ENCODE results near the gene SASH1. TPM values are rescaled to one million over a fixed set of nuclear protein-coding genes. Genes with fewer than 3 reads are reported as not detected.

The SASH1 gene
- total RNA-seq, 1 donor from 2014 or later = 86.4 TPM

DNA sequence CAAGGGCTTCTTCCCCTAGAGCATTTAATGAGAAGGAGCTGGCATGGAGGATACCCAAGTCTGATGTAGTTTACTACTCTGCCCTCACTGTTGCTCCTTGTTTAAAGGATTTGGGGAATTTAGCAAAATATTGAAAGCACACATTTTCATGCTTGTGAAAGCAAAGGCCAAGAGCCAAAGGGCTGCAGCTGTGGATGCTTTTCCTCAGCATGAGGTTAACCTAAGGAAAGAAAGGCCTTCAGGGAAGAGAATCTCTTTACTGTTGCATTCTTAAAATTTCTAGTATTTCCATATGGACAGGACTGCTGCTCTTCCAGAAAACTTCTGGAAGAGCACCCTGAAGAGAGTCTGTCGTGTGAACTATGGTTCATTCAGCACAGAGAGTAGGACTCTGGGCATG lies 45.9 kb upstream of the SASH1 start:
- Histone ChIP-seq H3K4me1 (peaks cover 9% of the 10 kb centered on the region), H3K27me3 (no peaks in the 10 kb centered on the region), H3K4me3 (no peak overlapping the region), H3K36me3 (no peaks in the 10 kb centered on the region), H3K9me3 (no peaks in the 10 kb centered on the region), H3K27ac (no peak overlapping the region)
- intact Hi-C loops (cut with DNase I) = no loop called here
- DNase-seq (ENCODE audit: extremely low spot score in 2 of 2) = no peak
- TF ChIP-seq POLR2A (IDR thresholded peaks at IDR 0.05) (no peak), POLR2AphosphoS5 (IDR thresholded peaks at IDR 0.05; ENCODE audit: insufficient read depth in 1 of 2, low read depth in 1 of 2) (no peak)
- TF ChIP-seq, protein P1, sequence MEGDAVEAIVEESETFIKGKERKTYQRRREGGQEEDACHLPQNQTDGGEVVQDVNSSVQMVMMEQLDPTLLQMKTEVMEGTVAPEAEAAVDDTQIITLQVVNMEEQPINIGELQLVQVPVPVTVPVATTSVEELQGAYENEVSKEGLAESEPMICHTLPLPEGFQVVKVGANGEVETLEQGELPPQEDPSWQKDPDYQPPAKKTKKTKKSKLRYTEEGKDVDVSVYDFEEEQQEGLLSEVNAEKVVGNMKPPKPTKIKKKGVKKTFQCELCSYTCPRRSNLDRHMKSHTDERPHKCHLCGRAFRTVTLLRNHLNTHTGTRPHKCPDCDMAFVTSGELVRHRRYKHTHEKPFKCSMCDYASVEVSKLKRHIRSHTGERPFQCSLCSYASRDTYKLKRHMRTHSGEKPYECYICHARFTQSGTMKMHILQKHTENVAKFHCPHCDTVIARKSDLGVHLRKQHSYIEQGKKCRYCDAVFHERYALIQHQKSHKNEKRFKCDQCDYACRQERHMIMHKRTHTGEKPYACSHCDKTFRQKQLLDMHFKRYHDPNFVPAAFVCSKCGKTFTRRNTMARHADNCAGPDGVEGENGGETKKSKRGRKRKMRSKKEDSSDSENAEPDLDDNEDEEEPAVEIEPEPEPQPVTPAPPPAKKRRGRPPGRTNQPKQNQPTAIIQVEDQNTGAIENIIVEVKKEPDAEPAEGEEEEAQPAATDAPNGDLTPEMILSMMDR (IDR thresholded peaks at IDR 0.05) = no peak

DNA sequence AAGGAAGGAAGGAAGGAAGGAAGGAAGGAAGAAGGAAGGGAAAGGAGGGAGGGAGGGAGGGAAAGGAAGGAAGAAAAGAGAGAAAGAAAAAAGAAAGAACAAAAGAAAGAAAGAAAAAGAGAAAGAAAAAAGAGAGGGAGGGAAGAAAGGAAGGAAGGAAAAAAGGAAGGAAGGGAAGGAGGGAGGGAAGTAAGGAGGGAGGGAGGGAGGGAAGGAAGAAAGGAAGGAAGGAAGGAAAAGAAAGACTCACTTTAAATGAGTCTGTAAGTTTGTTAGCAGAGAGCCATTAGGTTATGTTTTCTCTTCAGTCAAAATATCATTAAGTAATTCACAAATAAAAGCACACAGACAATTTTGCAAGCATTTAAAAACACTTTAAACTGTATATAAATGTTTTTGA lies 44.0 kb upstream of the SASH1 start:
- intact Hi-C loops (cut with DNase I) = no loop called here
- no peaks in the 10 kb centered on the region for H3K9me3 ChIP-seq
- TF ChIP-seq POLR2A (IDR thresholded peaks at IDR 0.05) = no peak
- H3K27me3 ChIP-seq = no peaks in the 10 kb centered on the region
- H3K36me3 ChIP-seq = no peaks in the 10 kb centered on the region
- H3K27ac ChIP-seq = no peak overlapping the region
- DNase-seq (ENCODE audit: extremely low spot score in 2 of 2) = no peak
- H3K4me1 ChIP-seq = no peaks in the 10 kb centered on the region
- H3K4me3 ChIP-seq = no peak overlapping the region

DNA sequence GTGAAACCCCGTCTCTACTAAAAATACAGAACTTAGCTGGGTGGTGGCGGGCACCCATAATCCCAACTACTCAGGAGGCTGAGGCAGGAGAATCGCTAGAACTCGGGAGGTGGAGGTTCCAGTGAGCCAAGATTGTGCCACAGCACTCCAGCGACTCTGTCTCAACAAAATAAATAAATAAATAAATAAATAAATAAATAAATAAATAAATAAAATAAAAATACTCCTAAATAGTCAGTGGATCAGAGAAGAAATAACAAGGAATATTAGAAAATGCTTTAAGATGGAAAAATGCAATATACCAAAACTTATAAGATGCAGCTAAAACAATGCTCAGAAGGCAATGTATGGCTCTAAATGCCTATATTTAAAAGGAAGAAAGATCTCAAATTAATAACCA lies 39.0 kb upstream of the SASH1 start:
- no peaks in the 10 kb centered on the region for H3K9me3 ChIP-seq
- H3K4me3 ChIP-seq = no peak overlapping the region
- no peaks in the 10 kb centered on the region for H3K4me1 ChIP-seq
- no peaks in the 10 kb centered on the region for H3K36me3 ChIP-seq
- no peak overlapping the region for H3K27ac ChIP-seq
- intact Hi-C loops (cut with DNase I) = no loop called here
- no peak for TF ChIP-seq POLR2AphosphoS5 (IDR thresholded peaks at IDR 0.05; ENCODE audit: insufficient read depth in 1 of 2, low read depth in 1 of 2)
- no peak for TF ChIP-seq POLR2A (IDR thresholded peaks at IDR 0.05)
- TF ChIP-seq, protein P1 (IDR thresholded peaks at IDR 0.05) = no peak
- no peaks in the 10 kb centered on the region for H3K27me3 ChIP-seq
- DNase-seq (ENCODE audit: extremely low spot score in 2 of 2) = no peak

DNA sequence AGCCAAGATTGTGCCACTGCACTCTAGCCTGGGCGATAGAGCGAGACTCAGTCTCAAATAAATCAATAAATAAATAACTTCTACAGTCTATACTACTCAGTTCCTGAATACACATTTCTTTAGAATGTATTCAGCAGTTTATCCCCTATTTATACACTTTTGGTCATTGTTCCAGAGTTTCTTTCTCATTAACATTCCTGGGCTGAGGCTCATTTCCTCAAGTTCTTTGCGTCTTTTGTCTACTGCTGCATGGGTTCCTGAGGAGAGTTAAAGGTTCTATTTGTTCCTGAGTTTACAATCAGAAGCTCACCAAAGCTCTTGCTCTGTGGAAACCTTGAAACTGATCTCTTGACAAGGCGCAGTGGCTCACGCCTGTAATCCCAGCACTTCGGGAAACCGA lies 37.7 kb upstream of the SASH1 start:
- no peaks in the 10 kb centered on the region for H3K36me3 ChIP-seq
- intact Hi-C loops (cut with DNase I) = no loop called here
- no peak for TF ChIP-seq POLR2A (IDR thresholded peaks at IDR 0.05)
- TF ChIP-seq POLR2AphosphoS5 (IDR thresholded peaks at IDR 0.05; ENCODE audit: insufficient read depth in 1 of 2, low read depth in 1 of 2) = no peak
- TF ChIP-seq, protein P1 (IDR thresholded peaks at IDR 0.05) = no peak
- H3K4me1 ChIP-seq = peaks cover 10% of the 10 kb centered on the region
- H3K27ac ChIP-seq = no peak overlapping the region
- no peak overlapping the region for H3K4me3 ChIP-seq
- no peaks in the 10 kb centered on the region for H3K27me3 ChIP-seq
- DNase-seq (ENCODE audit: extremely low spot score in 2 of 2) = no peak
- H3K9me3 ChIP-seq = no peaks in the 10 kb centered on the region

DNA sequence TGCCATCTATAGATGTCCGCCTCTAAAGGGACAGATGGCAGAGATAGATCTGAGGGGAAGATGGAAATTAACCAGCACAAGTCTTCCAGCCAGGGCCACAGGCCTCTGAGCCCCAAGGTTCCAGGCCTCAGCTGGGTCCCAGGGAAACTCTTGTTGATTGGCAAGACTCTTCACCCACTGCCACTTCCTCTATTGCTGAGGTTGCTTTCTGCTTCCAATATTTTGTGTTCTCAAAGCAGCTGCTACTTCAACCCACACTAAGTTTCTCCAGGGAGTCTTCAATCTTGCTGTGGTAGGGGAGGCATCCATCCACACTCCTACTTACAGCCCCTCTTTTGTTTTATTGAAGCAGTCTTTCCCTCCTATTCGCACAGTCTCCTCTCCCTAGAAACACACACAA lies 36.4 kb upstream of the SASH1 start:
- Histone ChIP-seq H3K4me3 (no peak overlapping the region), H3K9me3 (no peaks in the 10 kb centered on the region), H3K36me3 (no peaks in the 10 kb centered on the region), H3K4me1 (peaks cover 10% of the 10 kb centered on the region), H3K27ac (no peak overlapping the region), H3K27me3 (no peaks in the 10 kb centered on the region)
- intact Hi-C loops (cut with DNase I) = no loop called here
- DNase-seq (ENCODE audit: extremely low spot score in 2 of 2) = no peak
- TF ChIP-seq, protein P1 (IDR thresholded peaks at IDR 0.05) = no peak
- TF ChIP-seq POLR2AphosphoS5 (IDR thresholded peaks at IDR 0.05; ENCODE audit: insufficient read depth in 1 of 2, low read depth in 1 of 2) = no peak
- TF ChIP-seq POLR2A (IDR thresholded peaks at IDR 0.05) = no peak

DNA sequence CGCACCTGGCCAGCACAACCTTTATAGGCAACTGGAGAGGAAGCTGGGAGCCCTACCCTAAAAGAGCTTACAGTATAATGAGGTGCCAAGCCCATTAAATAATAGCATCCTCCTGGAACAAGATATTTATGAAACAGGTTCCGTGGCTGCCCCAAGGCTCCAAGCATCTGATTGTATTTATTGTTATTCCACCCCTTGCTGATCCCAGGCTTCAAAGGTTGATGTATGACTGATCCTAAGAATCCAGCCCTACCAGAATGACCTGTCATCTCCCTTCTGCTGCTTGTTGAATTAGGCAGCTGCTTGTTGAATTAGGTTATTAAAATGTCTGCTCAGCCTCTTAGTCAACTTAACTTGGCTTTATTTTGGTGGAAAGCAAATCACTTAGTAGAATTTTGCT lies 35.2 kb upstream of the SASH1 start:
- intact Hi-C loops (cut with DNase I) = no loop called here
- H3K4me3 ChIP-seq = no peak overlapping the region
- H3K27ac ChIP-seq = no peak overlapping the region
- H3K9me3 ChIP-seq = no peaks in the 10 kb centered on the region
- H3K36me3 ChIP-seq = no peaks in the 10 kb centered on the region
- no peak for DNase-seq (ENCODE audit: extremely low spot score in 2 of 2)
- peaks cover 10% of the 10 kb centered on the region for H3K4me1 ChIP-seq
- no peaks in the 10 kb centered on the region for H3K27me3 ChIP-seq
- TF ChIP-seq POLR2A (IDR thresholded peaks at IDR 0.05) = no peak
- TF ChIP-seq, protein P1 (IDR thresholded peaks at IDR 0.05) = no peak
- peak in 1 of 2 donors; percentile 46 for TF ChIP-seq POLR2AphosphoS5 (IDR thresholded peaks at IDR 0.05; ENCODE audit: insufficient read depth in 1 of 2, low read depth in 1 of 2)
